HG02798 (cell line): ENCODE data around the gene AK9.
"Not testable (repeated sequence)": the region's sequence is repeated elsewhere in the genome, so short reads cannot be mapped to it uniquely, and the experiment has no call there.

Experiments used
- ATAC-seq: cut with Tn5 transposase; IDR thresholded peaks from one replicate; pipeline ENCODE4 v1.9.1; 2021; ENCODE audit warnings: mild to moderate bottlenecking; ENCODE audit not compliant: unreplicated experiment, poor library complexity

Gene AK9

DNA sequence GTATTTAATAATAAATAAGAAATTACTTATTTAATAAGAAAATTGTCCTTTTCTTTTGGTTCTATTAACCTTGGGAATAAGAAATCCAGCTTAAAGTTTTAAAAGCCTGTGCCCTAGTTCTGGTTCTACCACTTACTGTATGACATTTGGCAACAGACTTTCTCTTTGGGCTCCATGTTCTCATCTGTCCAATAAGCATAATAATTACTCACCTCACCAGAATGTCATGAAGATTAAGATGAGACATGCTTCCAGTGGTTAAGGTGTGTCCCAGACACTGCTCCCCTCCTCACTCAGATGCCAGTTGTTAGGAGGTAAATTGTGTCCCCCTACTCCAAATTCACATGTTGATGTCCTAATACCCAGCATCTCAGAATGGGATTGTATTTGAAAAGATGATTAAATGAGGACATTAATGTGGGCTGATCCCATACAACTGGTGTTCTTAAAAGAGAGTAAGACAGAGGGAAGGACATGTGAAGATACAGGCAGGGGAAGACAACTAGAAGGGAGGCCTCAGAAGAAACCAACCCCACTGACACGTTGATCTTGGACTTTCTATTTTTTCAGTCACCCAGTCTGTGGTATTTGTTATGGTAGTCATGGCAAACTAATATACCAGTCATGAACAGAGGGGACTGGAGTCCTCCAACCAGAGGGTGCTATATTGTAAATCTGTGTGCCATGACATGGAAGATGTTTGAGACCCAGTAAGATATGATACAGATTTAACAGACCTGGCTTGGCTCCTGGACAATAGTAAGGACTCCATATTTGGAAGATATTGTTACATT is 229.1 kb downstream of the AK9 start:
- no peak for ATAC-seq

DNA sequence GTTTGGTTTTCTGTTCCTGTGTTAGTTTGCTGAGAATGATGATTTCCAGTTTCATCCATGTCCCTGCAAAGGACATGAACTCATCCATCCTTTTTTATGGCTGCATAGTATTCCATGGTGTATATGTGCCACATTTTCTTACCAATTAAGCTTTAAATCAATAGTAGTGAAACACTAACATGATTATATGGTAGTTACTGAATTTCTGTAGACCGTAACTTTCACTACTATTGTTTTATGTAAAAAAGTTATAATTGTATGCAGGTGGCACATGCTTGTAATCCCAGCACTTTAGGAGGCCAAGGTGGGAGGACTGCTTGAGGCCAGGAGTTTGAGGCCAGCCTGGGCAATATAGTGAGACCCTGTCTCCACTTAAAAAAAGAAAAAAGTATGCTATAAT is 229.8 kb downstream of the AK9 start:
- ATAC-seq, result not testable (repeated sequence)

DNA sequence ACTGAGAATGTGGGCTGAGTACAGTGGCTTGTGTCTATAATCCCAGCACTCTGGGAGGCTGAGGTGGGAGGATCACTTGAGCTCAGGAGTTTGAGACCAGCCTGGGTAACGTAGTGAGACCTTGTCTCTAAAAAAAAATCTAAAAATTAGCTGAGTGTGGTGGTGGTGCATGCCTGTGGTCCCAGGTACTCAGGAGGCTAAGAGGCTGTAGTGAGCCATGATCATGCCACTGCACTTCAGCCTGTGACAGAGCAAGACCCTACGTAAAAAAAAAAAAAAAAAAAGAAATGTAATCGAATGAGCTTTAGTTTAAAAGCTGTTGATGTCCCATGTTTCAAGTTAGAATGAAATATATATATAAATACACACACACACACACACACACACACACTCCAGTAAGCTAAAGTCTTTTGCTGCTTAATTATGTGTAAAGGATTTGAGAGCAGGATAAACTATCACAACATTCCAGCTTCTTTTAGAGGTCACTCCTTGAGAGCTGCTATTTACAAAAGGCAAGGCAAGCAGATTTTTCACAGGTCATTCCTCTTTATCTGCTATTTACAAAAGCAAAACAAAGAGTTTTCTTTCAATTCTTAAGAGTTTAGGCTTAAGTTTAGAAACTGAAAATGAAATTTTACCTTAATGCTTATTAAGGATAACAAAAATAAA is 230.7 kb downstream of the AK9 start:
- no peak for ATAC-seq

DNA sequence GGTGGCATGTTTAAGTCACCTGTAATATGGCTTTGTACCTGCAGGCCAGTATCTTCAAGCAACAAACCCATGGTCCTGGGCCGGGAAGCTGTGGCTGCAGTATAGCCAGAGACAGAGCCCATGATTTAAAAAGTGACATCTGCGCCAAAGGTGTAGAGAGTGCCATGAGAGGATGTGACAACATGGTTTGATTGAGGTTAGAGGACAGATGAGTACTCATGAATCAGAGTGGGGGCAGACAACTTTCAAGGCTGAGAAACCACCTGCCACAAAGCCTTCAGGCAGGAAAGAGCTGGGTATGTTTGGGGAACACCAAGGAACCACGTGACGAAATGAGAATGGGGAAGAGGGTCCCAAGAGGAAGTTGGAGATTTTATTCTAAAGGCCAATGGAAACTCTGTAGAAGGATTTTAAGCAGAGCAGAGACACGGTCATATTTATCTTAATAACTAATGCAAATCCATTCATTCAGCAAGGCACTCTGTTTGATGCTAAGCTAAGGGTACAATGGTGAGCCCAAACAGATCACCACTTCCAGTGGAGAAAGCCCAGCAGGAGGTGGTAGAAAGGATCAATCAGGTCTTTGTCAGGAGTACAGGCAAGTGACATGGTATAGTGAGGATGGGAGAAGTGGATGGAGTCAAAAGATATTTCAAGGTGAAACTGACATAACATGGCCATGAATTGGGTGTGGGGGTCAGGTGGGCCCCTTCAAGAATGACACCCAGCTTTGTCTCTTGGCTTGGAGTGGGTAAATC is 232.0 kb downstream of the AK9 start:
- peak; percentile 22 for ATAC-seq

DNA sequence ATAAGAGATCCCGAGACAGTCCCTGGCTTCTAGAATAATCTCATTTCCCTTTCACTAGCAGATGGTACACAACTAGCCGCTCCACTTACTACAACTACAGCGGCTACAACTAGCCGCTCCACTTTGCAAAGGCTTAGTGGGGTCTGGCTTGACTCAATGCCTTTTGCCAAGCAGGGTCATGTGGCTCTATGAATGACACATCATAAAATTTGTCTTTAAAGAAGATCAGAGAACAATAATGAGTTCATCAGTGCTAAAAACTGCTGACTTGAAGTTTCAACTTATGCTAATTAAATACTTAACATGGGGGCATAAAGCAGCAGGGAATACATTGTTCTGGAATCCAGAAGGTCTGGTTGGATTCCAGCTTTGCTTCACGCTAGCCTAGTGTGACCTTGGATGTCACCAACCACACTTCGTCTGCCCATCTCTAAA is 233.4 kb downstream of the AK9 start:
- no peak for ATAC-seq

DNA sequence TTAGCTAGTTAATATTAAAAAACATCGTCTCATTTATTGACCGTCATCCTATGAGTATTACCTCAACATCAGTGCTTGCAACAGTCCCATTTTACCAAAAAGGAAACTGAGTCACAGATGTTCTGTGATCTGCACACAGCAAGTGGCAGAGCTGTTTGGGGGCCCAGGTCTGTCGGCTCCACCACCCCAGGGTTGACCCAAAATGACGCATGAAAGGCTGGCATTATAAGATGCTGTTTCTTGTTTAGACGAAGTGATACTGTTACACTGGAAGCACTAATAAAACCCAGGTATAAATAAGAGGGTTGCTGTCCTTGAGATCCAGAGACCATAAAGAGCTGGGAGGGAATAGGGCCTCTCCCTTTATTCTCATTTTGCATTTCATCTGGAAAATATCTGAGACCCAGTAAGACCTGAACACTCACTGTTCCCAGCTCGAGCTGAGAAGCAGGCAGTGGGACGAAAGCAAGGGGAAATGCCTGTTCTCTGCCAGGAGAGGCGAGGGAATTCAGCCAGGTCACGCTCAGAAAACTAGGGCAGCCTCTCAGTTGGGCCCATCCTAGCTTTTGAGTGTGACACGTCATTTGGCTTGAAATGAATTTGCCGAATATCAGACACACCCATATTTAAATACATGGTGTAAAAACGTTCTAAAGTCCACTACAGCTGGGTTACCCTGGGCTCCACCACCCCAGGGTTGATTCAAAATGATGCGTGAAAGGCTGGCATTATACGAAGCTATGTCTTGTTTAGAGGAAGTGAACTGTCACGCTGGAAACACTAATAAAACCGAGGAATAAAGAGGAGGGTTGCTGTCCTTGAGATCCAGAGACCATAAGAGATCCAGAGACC is 234.1 kb downstream of the AK9 start:
- no peak for ATAC-seq

DNA sequence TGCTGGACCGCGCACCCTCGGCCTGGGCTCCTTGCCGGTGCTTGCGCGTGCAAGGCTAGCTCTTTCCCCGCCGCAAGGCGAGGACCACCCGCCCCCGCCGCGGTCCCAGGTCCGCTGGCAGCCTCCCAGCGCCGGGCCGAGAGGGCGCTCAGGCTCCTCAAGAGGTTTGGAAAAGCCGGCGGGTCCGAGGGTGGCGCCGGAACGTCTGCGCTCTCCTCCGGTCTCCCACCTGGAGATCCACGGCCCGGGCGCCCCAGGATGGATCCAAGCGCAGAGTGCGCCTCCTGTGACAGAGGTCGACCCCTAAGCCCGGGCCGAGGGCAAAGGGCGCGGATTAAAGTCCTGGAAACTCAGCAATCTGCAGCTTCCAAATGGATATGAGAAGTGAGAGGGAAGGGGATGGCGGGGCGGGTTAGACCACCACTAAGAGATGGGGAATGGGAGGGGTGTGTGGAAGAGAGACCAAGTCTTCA is 234.9 kb downstream of the AK9 start:
- no peak for ATAC-seq

DNA sequence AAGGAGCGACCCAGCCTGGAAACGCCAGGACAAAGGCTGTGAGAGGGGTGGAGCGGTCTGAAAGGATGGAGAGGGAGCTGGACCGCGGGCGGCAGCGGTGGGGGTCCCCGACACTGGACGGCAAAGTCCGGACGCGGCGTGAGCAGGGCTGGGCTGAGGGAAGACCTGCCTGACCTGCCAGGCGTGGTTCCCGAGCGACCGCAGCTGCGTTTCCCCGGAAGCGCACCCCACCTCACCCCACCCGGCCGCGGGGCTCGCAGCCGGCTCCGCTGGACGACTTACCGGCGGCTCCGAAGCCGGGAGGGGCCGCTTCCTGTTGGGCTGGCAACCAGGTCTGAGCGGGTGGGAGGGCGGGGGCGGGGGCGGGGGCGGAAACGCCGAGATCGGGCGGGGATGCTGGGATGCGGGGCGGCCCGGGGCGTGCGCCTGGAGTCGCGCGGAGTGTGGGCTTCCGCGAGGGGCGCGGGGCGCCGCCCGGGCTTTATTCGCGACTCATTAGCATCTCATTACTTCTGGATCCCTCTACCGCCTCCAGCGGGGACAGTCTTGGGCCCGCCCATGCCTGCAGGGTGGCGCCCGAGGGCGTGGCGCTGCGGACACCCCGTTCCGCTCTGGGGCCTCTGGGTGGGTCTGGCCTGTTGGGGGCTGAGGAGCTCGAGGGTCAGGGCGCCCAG is 235.4 kb downstream of the AK9 start, which contains the start of gene MICAL1:
Gene MICAL1 (minus strand): TSS at position 336 of the 674 bp plus-strand sequence. CDS start 1,576 bp downstream, outside the sequence.
- peak; percentile 76 for ATAC-seq

DNA sequence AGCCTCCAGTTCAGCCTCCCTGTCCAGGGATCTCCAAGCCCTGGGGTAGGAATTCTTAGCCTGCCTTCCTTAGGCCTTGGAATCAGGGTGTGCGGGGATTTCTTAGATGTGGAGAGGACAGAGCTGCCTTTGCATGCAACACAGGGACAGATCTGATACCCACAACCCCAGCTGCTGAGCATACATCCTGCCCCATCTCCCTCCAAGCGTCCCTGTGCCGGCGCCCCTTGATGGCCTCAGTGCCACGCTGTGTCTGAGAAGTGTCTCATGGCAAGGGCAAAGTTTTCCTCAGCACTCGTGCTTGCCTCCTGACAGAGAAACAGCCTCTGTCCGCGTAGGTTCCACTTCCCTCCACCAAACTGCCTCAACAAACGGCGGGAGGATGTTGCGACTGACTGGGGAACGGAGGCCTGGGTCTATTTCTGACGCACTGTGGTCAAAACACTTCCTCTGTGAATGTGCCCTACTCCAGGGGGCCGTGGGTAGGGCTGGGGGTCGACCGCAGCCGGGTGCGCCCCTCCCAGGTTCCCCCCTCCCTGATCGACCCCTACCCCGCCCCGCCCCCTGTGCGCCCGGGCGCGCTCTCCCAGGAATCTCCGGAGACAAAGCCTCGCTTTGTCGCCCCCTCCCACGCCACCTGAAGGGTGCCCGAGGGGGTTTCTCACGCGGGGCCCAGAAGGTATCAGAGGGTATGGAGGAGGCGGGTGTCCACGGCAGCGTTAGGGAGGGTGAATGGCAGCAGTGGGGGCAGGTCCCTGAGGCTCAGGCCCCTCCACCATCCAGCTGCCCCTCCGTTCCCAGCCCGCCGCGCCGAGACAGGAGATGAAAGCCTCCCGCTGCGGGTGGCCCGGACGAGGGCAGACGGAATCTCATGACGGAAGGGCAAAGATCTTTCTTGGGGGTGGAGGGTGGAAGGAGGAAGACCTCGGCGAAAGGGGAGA is 236.2 kb downstream of the AK9 start:
- ATAC-seq, result peak; percentile 24

DNA sequence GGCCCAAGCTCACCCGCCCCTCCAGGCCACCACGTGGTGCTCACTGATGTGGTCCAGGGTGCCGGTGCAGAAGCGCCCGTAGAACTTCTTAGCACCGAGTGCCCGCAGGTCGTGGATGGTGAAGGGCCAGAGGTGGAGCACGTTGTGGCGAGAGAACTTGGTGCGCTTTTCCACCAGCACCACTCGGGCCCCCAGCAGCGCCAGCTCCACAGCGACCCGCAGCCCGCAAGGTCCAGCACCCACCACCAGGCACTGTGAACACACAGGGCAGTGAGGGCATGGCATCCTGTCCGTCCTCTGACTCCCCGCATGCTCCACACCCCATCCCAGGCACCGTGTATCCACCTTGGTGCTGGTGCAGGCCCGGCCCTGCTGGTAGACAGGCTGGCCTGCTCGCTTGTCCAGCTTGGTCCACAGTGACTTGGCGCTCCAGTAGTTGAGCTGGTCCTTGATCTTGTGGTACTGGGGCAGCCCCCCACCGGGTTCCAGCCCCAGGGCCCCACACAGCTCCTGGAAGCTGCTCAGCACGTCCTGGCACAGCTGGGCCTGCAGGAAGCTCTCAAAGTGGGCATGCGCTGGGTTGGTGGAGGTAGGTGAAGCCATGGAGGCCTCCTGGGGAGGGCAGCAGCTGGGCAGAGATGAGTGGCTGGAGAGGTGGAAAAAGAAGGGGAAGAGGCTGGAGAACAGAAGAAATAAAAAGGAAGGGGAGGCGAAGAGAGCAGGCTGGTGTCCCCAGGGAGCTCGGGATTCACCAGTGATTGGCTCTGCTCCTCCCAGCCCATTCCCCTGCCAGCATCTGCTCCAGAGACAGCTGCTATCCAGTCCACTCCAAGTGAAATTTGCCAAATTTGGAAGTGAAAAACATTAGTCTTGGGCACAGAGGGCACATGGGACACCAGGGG is 237.2 kb downstream of the AK9 start:
- ATAC-seq, result no peak

DNA sequence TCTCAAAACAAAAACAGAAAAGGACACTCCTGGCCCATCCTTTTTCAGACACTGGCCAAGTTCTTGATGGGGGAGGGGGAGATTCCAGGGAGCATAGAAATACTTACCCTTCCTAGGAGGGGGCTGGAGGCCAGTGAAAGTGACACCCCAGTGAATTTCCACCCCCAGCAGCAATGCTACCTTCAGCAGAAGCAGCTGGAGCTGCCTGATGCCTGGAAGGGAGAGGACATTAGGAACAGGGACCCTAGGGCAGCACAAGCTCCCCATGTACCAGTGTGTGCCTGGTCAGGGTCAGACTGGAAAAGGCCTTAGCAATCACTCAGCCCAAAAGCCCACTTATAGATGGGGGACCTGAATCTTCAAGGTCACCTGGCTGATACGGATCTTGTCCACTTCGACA is 237.8 kb downstream of the AK9 start:
- ATAC-seq, result no peak

DNA sequence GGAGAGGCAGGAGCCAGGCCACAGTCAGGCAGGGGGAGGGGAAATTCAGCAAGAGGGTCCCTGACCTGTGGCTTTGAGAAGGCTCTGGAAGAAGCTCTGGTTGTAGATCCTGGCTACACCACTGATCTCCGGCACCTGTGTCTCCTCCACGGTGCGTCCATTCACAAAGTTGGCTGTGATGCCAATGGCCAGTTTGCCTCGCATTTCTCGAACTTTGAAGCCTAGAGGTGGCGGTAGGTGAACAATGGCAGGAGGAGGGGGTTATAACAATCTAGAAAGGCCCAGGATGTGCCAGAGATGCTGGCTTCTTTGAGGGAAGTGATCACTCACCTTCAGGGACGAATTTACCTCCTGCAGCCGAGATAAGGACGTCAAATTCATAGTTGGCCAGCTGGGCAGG is 238.8 kb downstream of the AK9 start:
- no peak for ATAC-seq

DNA sequence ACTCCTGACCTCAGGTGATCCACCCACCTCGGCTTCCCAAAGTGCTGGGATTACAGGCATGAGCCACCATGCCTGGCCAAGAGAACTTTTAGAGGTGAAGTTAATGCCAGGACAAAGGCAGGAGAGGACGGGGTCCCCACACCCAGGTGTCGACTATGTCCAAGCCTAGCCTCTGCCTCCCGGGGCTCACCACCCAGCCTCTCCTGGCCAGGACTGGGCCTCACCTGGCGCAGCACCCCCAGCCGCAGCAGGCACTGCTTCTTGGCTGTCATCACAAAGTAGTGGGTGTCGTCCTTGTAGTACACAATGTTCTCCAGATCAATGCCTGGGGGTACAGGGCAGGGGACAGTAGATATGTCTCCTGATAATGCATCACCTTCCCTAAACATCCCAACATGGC is 239.6 kb downstream of the AK9 start:
- no peak for ATAC-seq

DNA sequence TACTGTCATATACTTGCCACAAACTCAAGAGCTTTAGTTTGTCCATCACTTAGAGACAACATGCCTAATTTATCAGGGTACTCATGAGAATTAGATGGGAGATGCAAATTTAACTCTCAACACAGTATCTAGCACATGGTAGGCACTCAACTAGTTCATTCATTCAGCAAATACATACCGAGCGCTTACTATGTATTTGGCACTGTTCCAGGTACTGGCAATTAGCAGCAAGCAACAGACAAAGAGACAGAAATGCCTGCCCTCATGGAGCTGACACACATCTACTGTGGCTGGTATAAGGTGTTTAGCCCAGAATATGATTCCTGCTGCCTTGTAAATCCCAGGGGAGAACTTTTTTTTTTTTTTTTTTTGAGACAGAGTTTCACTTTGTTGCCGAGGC is 240.2 kb downstream of the AK9 start:
- no peak for ATAC-seq

DNA sequence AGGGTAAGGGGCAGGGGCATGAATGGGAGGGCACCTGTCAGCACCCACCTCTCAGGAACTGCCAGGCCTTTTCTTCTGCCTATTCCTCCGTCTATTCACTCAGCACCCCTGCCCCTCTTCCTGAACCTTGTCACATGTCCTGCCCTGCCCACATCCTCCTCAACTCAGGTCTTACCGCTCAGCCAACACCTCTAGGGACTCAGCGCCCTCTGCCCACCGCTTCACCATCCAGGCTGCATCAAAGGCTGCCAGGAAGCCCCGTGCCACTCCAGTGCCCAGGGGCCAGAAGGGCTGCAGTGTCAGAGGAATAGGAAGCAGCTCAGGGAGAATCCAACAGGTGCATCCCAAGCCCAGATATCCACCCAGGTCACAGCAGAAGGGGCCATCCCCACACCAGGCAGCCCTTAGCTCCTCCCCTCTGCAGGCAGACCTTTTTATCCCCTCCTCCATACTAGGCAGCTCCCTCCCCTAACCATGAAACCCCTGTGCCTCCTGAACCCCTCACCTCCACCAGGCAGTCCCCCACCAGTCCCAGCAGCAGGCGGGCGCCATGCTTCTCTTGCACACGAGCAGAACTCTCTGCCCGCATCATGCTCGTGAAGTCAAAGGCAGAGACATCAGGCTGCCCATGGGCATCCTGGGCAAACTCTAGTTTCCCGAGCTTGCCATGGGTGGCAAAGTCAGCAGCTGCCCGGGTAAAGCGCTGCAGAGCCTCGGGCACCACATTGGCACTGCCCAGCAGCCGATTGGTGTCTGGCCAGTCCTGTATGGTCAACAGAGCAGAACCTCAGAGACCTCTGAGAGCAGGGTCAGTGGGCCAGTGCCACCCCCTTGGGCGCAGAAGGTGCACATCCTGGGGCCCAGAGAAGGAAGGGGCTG is 241.0 kb downstream of the AK9 start:
- ATAC-seq, result no peak

DNA sequence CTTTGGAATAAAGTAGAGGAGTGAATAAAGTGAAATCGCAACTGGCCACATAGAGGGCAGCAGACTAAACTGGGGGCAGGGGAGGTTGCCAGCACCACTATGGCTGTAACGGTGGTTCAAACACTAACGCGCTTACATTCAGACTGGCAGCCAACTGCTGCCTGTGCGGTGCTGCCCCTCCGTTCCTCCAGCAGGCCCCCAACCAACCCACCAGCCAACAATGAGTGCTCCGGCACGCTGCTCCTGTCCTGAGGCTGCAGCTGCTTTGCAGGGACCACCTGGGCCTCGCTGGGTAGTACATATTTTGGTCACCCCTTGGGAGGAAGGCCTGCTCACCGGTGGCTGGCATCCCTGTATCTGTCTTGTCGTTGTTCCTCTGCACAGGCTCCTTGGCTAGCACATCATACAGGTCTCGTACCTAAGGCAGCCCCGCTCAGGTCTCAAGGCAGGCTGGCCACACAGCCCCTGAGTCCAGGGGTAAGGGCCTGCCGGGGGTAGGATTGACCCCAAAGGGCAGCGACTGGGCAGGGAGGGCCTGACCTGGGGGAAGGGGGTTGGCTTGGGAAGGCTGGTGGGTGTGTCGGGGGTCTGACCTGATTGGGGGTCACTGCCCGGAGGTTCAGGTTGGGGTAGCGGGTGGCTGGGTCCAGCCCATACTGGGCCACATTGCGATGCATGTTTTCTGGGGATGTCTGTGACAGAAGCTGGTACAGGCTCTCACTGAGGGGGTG is 241.8 kb downstream of the AK9 start:
- no peak for ATAC-seq
